ENCODE measurements around the gene GADD45A.

Gene GADD45A

GRCh38 chr1:67690018-67690363 lies 5.0 kb downstream of the GADD45A start:
- DNase-seq, result no peak

GRCh38 chr1:67690411-67690810 lies 5.4 kb downstream of the GADD45A start:
- no peak for DNase-seq

GRCh38 chr1:67691712-67692111 lies 6.7 kb downstream of the GADD45A start:
- no peak for DNase-seq

- DNase-seq, result no peak
Observed at GRCh38 chr1:67695963-67696362, 11.0 kb downstream of the GADD45A start.

GRCh38 chr1:67696708-67697107 lies 11.7 kb downstream of the GADD45A start:
- no peak for DNase-seq

- no peak for DNase-seq
Observed at GRCh38 chr1:67700220-67700619, 15.2 kb downstream of the GADD45A start.

GRCh38 chr1:67700692-67701410 lies 15.8 kb downstream of the GADD45A start:
- no peak for DNase-seq

- no peak for DNase-seq
Observed at GRCh38 chr1:67701876-67702275, 16.9 kb downstream of the GADD45A start.

- DNase-seq, result no peak
Observed at GRCh38 chr1:67704351-67704750, 19.4 kb downstream of the GADD45A start.

GRCh38 chr1:67705735-67706453 lies 20.9 kb downstream of the GADD45A start:
- no peak for DNase-seq

GRCh38 chr1:67708606-67709005 lies 23.6 kb downstream of the GADD45A start:
- no peak for DNase-seq

GRCh38 chr1:67710417-67710816 lies 25.4 kb downstream of the GADD45A start:
- no peak for DNase-seq

- DNase-seq, result no peak
Observed at GRCh38 chr1:67711158-67711854, 26.3 kb downstream of the GADD45A start.

- no peak for DNase-seq
Observed at GRCh38 chr1:67711855-67712212, 26.8 kb downstream of the GADD45A start.

- DNase-seq, result no peak
Observed at GRCh38 chr1:67713057-67713846, 28.3 kb downstream of the GADD45A start.

- DNase-seq, result no peak
Observed at GRCh38 chr1:67715819-67716218, 30.8 kb downstream of the GADD45A start.

- DNase-seq, result no peak
Observed at GRCh38 chr1:67716800-67717199, 31.8 kb downstream of the GADD45A start.

GRCh38 chr1:67717876-67718275 lies 32.9 kb downstream of the GADD45A start:
- no peak for DNase-seq

GRCh38 chr1:67719329-67720196 lies 34.6 kb downstream of the GADD45A start:
- DNase-seq, result no peak

- no peak for DNase-seq
Observed at GRCh38 chr1:67721112-67721511, 36.1 kb downstream of the GADD45A start.

GRCh38 chr1:67721650-67722291 lies 36.8 kb downstream of the GADD45A start:
- DNase-seq, result no peak

Data from CD4-positive, alpha-beta T cell treated with Interleukin-10 for 1 hour (primary cell).